GM12878 (cell line): ENCODE measurements around the gene ENPP1. TPM values are rescaled to one million over a fixed set of nuclear protein-coding genes. Genes with fewer than 3 reads are reported as not detected.

ENCODE experiments used
- ATAC-seq: fragments of 200-7000 bp; cut with Tn5 transposase; 3 replicates; pipeline ENCODE4 v1.9.1; 2020; ENCODE audit warnings: mild to moderate bottlenecking, moderate library complexity
- BruUV-seq: library from RNA; stranded (reverse); fragments of 400-500 nt; replicated peaks from 2 replicates; lab custom pipeline; 2021; lab: Mats Ljungman, UMichigan
- CTCF ChIA-PET: fragments of 300-600 bp; sonication (Branson Sonifier 250); formaldehyde crosslinking; extraction: SDS; loops from one replicate; lab custom pipeline; 2021; ENCODE audit warnings: inconsistent platforms; lab: Yijun Ruan, JAX
- POLR2A ChIA-PET: fragments of 350-600 bp; formaldehyde crosslinking; extraction: SDS; loops from one replicate; lab custom pipeline; 2021; ENCODE audit warnings: inconsistent platforms; lab: Charles Lee
- RAD21 ChIA-PET: fragments of 300-600 bp; sonication (Branson Sonifier 250); formaldehyde crosslinking; loops from one replicate; lab custom pipeline; 2023; ENCODE audit warnings: antibody characterized with exemption; ENCODE audit not compliant: unreplicated experiment; lab: Charles Lee
- SMC1A ChIA-PET: fragments of 300-600 bp; sonication (Branson Sonifier 250); formaldehyde crosslinking; loops from one replicate; lab custom pipeline; 2023; ENCODE audit not compliant: unreplicated experiment, uncharacterized antibody; lab: Charles Lee
- DNase-seq: peaks from one replicate; pipeline ENCODE4 v3.0.0-alpha.2; 2011; ENCODE audit warnings: low read depth, low spot score
- FAIRE-seq: peaks from 3 replicates; lab custom pipeline; 2011; peaks lifted over from hg19 to GRCh38; lab: Jason Lieb, UNC
- H2AFZ ChIP-seq: 2 replicates; pipeline ENCODE4 v1.6.0; 2011; ENCODE audit warnings: low read depth, low read length, control low read depth; ENCODE audit not compliant: control insufficient read depth
- H3K27ac ChIP-seq: 2 replicates; pipeline ENCODE4 v1.5.1; 2011; ENCODE audit warnings: control low read depth; ENCODE audit not compliant: control insufficient read depth, insufficient read depth
- H3K27me3 ChIP-seq, 2 experiments: replicated peaks in 1 of 2; 2 replicates each; pipeline versions ENCODE4 v1.6.0 to v1.6.1; 2011; ENCODE audit warnings: low read length in 1 of 2; ENCODE audit not compliant: control insufficient read depth in 2 of 2, insufficient read depth in 2 of 2
- H3K36me3 ChIP-seq, 2 experiments: 2 replicates each; pipeline ENCODE4 v1.5.1; 2011; ENCODE audit warnings: low read length in 1 of 2; ENCODE audit not compliant: control insufficient read depth in 2 of 2, insufficient read depth in 2 of 2
- H3K4me1 ChIP-seq: 2 replicates; pipeline ENCODE4 v1.6.1; 2011; ENCODE audit warnings: mild to moderate bottlenecking, low read length, moderate library complexity, mixed read lengths; ENCODE audit not compliant: control insufficient read depth, insufficient read depth
- H3K4me2 ChIP-seq: 2 replicates; pipeline ENCODE4 v1.6.0; 2011; ENCODE audit warnings: control low read depth; ENCODE audit not compliant: control insufficient read depth, insufficient read depth
- H3K4me3 ChIP-seq: fragments of 200-600 bp; sonication (generic); 2 replicates; pipeline ENCODE4 v1.5.1; 2016
- H3K79me2 ChIP-seq: 2 replicates; pipeline ENCODE4 v1.6.0; 2011; ENCODE audit warnings: low read length; ENCODE audit not compliant: control insufficient read depth, insufficient read depth
- H3K9ac ChIP-seq: 2 replicates; pipeline ENCODE4 v1.8.0; 2011; ENCODE audit warnings: low read length, control low read depth, mixed read lengths; ENCODE audit not compliant: control insufficient read depth, insufficient read depth
- H3K9me3 ChIP-seq: replicated peaks from 3 replicates; pipeline ENCODE4 v1.5.1; 2011; ENCODE audit warnings: mild to moderate bottlenecking, low read length; ENCODE audit not compliant: control insufficient read depth, insufficient read depth
- H4K20me1 ChIP-seq: 2 replicates; pipeline ENCODE4 v1.6.0; 2011; ENCODE audit not compliant: control insufficient read depth, insufficient read depth
- CEBPB ChIP-seq, 2 experiments: fragments of 150-350 bp in 1 of 2; IDR thresholded peaks; 2 replicates each; pipeline ENCODE4 v1.6.1; 2012 to 2014; ENCODE audit warnings: low read depth in 2 of 2, low read length in 2 of 2, borderline replicate concordance in 1 of 2, inconsistent platforms in 1 of 2
- GATAD2B ChIP-seq: fragments of 450-650 bp; conservative IDR thresholded peaks from 2 replicates; pipeline ENCODE4 v1.6.1; 2017; ENCODE audit warnings: low read depth, mild to moderate bottlenecking, moderate library complexity
- MYB ChIP-seq: fragments of 150-350 bp; IDR thresholded peaks from 2 replicates; pipeline ENCODE4 v1.6.1; 2014; ENCODE audit warnings: mild to moderate bottlenecking, low read depth, low read length, borderline replicate concordance
- WRNIP1 ChIP-seq: IDR thresholded peaks from 2 replicates; pipeline ENCODE4 v1.6.1; 2011; ENCODE audit warnings: low read depth, low read length, improper control_type of control experiment, borderline replicate concordance
- ZBED1 ChIP-seq: IDR thresholded peaks from 2 replicates; pipeline ENCODE4 v1.6.1; 2016; ENCODE audit warnings: borderline replicate concordance
- ZBTB11 ChIP-seq: fragments of 450-650 bp; formaldehyde crosslinking; IDR thresholded peaks from 2 replicates; pipeline ENCODE4 v1.5.0; 2022; ENCODE audit warnings: mild to moderate bottlenecking, missing genetic modification characterization
- in situ Hi-C: fragments of 300-500 bp; cut with MboI; formaldehyde crosslinking; loops from 9 replicates; pipeline ENCODE4 v1.14.3; 2018; ENCODE audit warnings: mixed read lengths
- intact Hi-C: fragments of 100-400 bp; cut with micrococcal nuclease; formaldehyde crosslinking; loops from one replicate; pipeline ENCODE4 v1.14.2; 2022; ENCODE audit not compliant: unreplicated experiment
- polyA plus RNA-seq, 11 experiments: library from polyadenylated mRNA; depleted of rRNA in 4 of 11; unstranded in 6 of 11; stranded (reverse) in 5 of 11; fragments of >200 nt; fragmentation: Nextera tagmentation in 4 of 11; fragmentation: Illumina TruSeq in 1 of 11; extraction: Ambion mirVana in 4 of 11; extraction: Trizol in 1 of 11; gene quantifications; 1 replicate in 1 of 11; 2 replicates in 10 of 11; pipeline versions ENCODE4 v1.2.1 to v1.2.3, GENCODE V29; 2011 to 2016; ENCODE audit warnings: inconsistent platforms in 2 of 11, missing spikeins in 2 of 11, low read depth in 1 of 11
- total RNA-seq, 4 experiments: library from RNA; depleted of rRNA in 3 of 4; stranded (reverse); fragments of >200 nt in 3 of 4; fragmentation: Illumina TruSeq in 1 of 4; extraction: Trizol in 1 of 4; gene quantifications; 2 replicates each; pipeline versions ENCODE4 v1.2.1 to v1.2.3, GENCODE V29; 2013 to 2021

Gene ENPP1
- total and polyA plus RNA-seq, 10 of the 15 experiments (the other 5 are each of a cell fraction or from before 2014, with no cell fraction given) = 0.03 to 0.05 TPM; not detected in 8

GRCh38 chr6:131897050-131897435 is 89.2 kb downstream of the ENPP1 start (continued):
- TF ChIP-seq ZBTB11 (CRISPR knock-in tag) (no peak), GATAD2B (no peak)

GRCh38 chr6:131897621-131898020 is 89.8 kb downstream of the ENPP1 start:
- Histone ChIP-seq H3K4me2 (no peak overlapping the region), H4K20me1 (no peaks in the 10 kb centered on the region), H3K4me1 (no peaks in the 10 kb centered on the region), H2AFZ (no peak overlapping the region), H3K4me3 (no peak overlapping the region), H3K9ac (no peak overlapping the region), H3K9me3 (no peaks in the 10 kb centered on the region; the same call in 2 of the 3 replicates), H3K36me3 (no peaks in the 10 kb centered on the region), H3K27ac (no peak overlapping the region), H3K79me2 (no peaks in the 10 kb centered on the region), H3K27me3 (no peaks in the 10 kb centered on the region; a peak in 1 of 4 replicates)
- no peak for ATAC-seq
- TF ChIP-seq MYB = no peak
- no peak for TF ChIP-seq GATAD2B
- no peak for TF ChIP-seq CEBPB (IDR thresholded peaks at IDR 0.05; ENCODE audit: borderline replicate concordance in 1 of 2, low read depth in 2 of 2, low read length in 2 of 2)
- no peak for TF ChIP-seq ZBED1
- no peak for TF ChIP-seq WRNIP1
- intact Hi-C loops = no loop called here
- ChIA-PET RAD21 (no interaction called here), SMC1A (interaction anchor here (0.7 to 1.6 kb wide), 2 partner anchors 12 to 202 kb away, joined by 3 to 8 read pairs; no protein-coding TSS in a partner anchor), CTCF (interaction anchor here (0.8 to 1.8 kb wide), 3 partner anchors 13 to 30 kb away, joined by 3 to 9 read pairs (median 3); no protein-coding TSS in a partner anchor), POLR2A (no interaction called here)
- no peak for FAIRE-seq
- DNase-seq = no peak
- in situ Hi-C loops = no loop called here
- BruUV-seq = no TSS peak
